OCI-LY1 (cell line): ENCODE results near the gene RNPEPL1.

Source experiments
- H2AFZ ChIP-seq: fragments of 200-600 bp; sonication (generic), shearing (Covaris generic); 2 replicates; pipeline ENCODE4 v1.6.0; 2014; ENCODE audit warnings: antibody characterized with exemption, mild to moderate bottlenecking, low read length
- H3F3A ChIP-seq: fragments of 200-600 bp; sonication (generic), shearing (Covaris generic); 2 replicates; pipeline ENCODE4 v1.6.0; 2014; ENCODE audit warnings: mild to moderate bottlenecking, antibody characterized with exemption, low read length, moderate library complexity; ENCODE audit not compliant: insufficient read depth
- H3K27ac ChIP-seq: fragments of 200-600 bp; sonication (generic); 2 replicates; pipeline ENCODE4 v1.5.1; 2014; ENCODE audit warnings: low read length, mixed run types, mild to moderate bottlenecking, low read depth; ENCODE audit not compliant: poor library complexity, severe bottlenecking
- H3K27me3 ChIP-seq: fragments of 200-600 bp; sonication (generic); 2 replicates; pipeline ENCODE4 v1.6.0; 2014; ENCODE audit warnings: antibody characterized with exemption, mild to moderate bottlenecking, low read length, moderate library complexity; ENCODE audit not compliant: insufficient read depth
- H3K36me3 ChIP-seq: fragments of 200-600 bp; sonication (generic); 2 replicates; pipeline ENCODE4 v1.6.1; 2014; ENCODE audit warnings: mild to moderate bottlenecking, antibody characterized with exemption, low read length, moderate library complexity, mixed read lengths; ENCODE audit not compliant: insufficient read depth
- H3K4me1 ChIP-seq: fragments of 200-600 bp; sonication (generic); 2 replicates; pipeline ENCODE4 v1.5.1; 2014; ENCODE audit warnings: mild to moderate bottlenecking, low read length, moderate library complexity; ENCODE audit not compliant: insufficient read depth, severe bottlenecking
- H3K4me2 ChIP-seq: fragments of 200-600 bp; sonication (generic), shearing (Covaris generic); 2 replicates; pipeline ENCODE4 v1.6.1; 2014; ENCODE audit warnings: low read length
- H3K4me3 ChIP-seq: fragments of 200-600 bp; sonication (generic); 2 replicates; pipeline ENCODE4 v1.5.1; 2014; ENCODE audit warnings: low read length, low read depth, mild to moderate bottlenecking, mixed read lengths; ENCODE audit not compliant: poor library complexity, severe bottlenecking
- H3K79me2 ChIP-seq: fragments of 200-600 bp; shearing (Covaris generic); 2 replicates; pipeline ENCODE4 v1.6.1; 2016; ENCODE audit warnings: mixed run types, low read length, mixed read lengths; ENCODE audit not compliant: insufficient read depth
- H3K9ac ChIP-seq: fragments of 200-600 bp; sonication (generic), shearing (Covaris generic); 2 replicates; pipeline ENCODE4 v1.6.1; 2014; ENCODE audit warnings: mild to moderate bottlenecking, low read length, mixed read lengths
- H3K9me2 ChIP-seq: fragments of 200-600 bp; sonication (generic), shearing (Covaris generic); 2 replicates; pipeline ENCODE4 v1.6.1; 2014; ENCODE audit warnings: low read depth, mild to moderate bottlenecking, low read length, mixed read lengths
- H3K9me3 ChIP-seq: fragments of 200-600 bp; shearing (Covaris generic); 2 replicates; pipeline ENCODE4 v1.6.1; 2014; ENCODE audit warnings: low read length, mixed read lengths
- H4K20me1 ChIP-seq: fragments of 200-600 bp; sonication (generic), shearing (Covaris generic); 2 replicates; pipeline ENCODE4 v1.6.0; 2016; ENCODE audit warnings: mild to moderate bottlenecking, low read length; ENCODE audit not compliant: insufficient read depth
- EZH2 ChIP-seq: fragments of 200-600 bp; sonication (generic), shearing (Covaris generic); IDR thresholded peaks from 2 replicates; pipeline ENCODE4 v1.8.0; 2017; ENCODE audit warnings: borderline replicate concordance, mixed run types, mild to moderate bottlenecking, antibody characterized with exemption, low read length, moderate library complexity, mixed read lengths
- TF ChIP-seq, protein P1 (sequence below): fragments of 200-600 bp; sonication (generic), shearing (Covaris generic); IDR thresholded peaks from 2 replicates; pipeline ENCODE4 v1.5.1; 2017; ENCODE audit warnings: mild to moderate bottlenecking, antibody characterized with exemption, low read length, moderate library complexity, mixed read lengths

Gene RNPEPL1

GRCh38 chr2:240588006-240588655 lies 19.8 kb downstream of the RNPEPL1 start:
- H2AFZ ChIP-seq, result no peak overlapping the region
- H3F3A ChIP-seq, result no peaks in the 10 kb centered on the region
- H3K79me2 ChIP-seq, result peaks cover 6% of the 10 kb centered on the region; the same call in 1 of the 2 replicates
- no peak overlapping the region for H3K27ac ChIP-seq
- peak overlapping the region; percentile 80 for H3K9ac ChIP-seq
- H3K27me3 ChIP-seq, result no peaks in the 10 kb centered on the region
- peak overlapping the region; percentile 71 for H3K4me3 ChIP-seq
- TF ChIP-seq EZH2, result no peak
- TF ChIP-seq, protein P1, sequence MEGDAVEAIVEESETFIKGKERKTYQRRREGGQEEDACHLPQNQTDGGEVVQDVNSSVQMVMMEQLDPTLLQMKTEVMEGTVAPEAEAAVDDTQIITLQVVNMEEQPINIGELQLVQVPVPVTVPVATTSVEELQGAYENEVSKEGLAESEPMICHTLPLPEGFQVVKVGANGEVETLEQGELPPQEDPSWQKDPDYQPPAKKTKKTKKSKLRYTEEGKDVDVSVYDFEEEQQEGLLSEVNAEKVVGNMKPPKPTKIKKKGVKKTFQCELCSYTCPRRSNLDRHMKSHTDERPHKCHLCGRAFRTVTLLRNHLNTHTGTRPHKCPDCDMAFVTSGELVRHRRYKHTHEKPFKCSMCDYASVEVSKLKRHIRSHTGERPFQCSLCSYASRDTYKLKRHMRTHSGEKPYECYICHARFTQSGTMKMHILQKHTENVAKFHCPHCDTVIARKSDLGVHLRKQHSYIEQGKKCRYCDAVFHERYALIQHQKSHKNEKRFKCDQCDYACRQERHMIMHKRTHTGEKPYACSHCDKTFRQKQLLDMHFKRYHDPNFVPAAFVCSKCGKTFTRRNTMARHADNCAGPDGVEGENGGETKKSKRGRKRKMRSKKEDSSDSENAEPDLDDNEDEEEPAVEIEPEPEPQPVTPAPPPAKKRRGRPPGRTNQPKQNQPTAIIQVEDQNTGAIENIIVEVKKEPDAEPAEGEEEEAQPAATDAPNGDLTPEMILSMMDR, result no peak
- peak overlapping the region; percentile 83 for H3K4me2 ChIP-seq
- H3K4me1 ChIP-seq, result peaks cover 40% of the 10 kb centered on the region
- H4K20me1 ChIP-seq, result no peaks in the 10 kb centered on the region
- peaks cover 8% of the 10 kb centered on the region; the same call in 1 of the 2 replicates for H3K36me3 ChIP-seq
- H3K9me3 ChIP-seq, result no peaks in the 10 kb centered on the region
- H3K9me2 ChIP-seq, result no peaks in the 10 kb centered on the region

- no peak overlapping the region for H2AFZ ChIP-seq
- no peak overlapping the region for H3K27ac ChIP-seq
- H4K20me1 ChIP-seq, result no peaks in the 10 kb centered on the region
- H3K79me2 ChIP-seq, result peaks cover 6% of the 10 kb centered on the region; the same call in 1 of the 2 replicates
- H3K36me3 ChIP-seq, result peaks cover 8% of the 10 kb centered on the region; the same call in 1 of the 2 replicates
- H3K4me3 ChIP-seq, result peak overlapping the region; percentile 71
- TF ChIP-seq EZH2, result no peak
- TF ChIP-seq, protein P1, result no peak
- H3K9me2 ChIP-seq, result no peaks in the 10 kb centered on the region
- H3K9me3 ChIP-seq, result no peaks in the 10 kb centered on the region
- no peak overlapping the region for H3K9ac ChIP-seq
- H3F3A ChIP-seq, result no peaks in the 10 kb centered on the region
- no peaks in the 10 kb centered on the region for H3K27me3 ChIP-seq
- H3K4me1 ChIP-seq, result peaks cover 37% of the 10 kb centered on the region
- peak overlapping the region; percentile 83; the same call in 1 of the 2 replicates for H3K4me2 ChIP-seq
These were observed 20.4 kb downstream of the RNPEPL1 start for GRCh38 chr2:240588669-240589068.

GRCh38 chr2:240589375-240589774 lies 21.1 kb downstream of the RNPEPL1 start:
- no peaks in the 10 kb centered on the region for H3K9me3 ChIP-seq
- no peaks in the 10 kb centered on the region for H3K9me2 ChIP-seq
- H3K36me3 ChIP-seq, result peaks cover 8% of the 10 kb centered on the region; the same call in 1 of the 2 replicates
- peaks cover 30% of the 10 kb centered on the region for H3K4me1 ChIP-seq
- H3K27me3 ChIP-seq, result no peaks in the 10 kb centered on the region
- no peak overlapping the region for H3K4me2 ChIP-seq
- no peaks in the 10 kb centered on the region for H3F3A ChIP-seq
- H2AFZ ChIP-seq, result no peak overlapping the region
- peaks cover 6% of the 10 kb centered on the region; the same call in 1 of the 2 replicates for H3K79me2 ChIP-seq
- H4K20me1 ChIP-seq, result no peaks in the 10 kb centered on the region
- H3K9ac ChIP-seq, result no peak overlapping the region
- no peak for TF ChIP-seq EZH2
- TF ChIP-seq, protein P1, result no peak
- H3K27ac ChIP-seq, result no peak overlapping the region
- no peak overlapping the region for H3K4me3 ChIP-seq
